Measurements from ENCODE around the gene MAP3K5.

The MAP3K5 gene

DNA sequence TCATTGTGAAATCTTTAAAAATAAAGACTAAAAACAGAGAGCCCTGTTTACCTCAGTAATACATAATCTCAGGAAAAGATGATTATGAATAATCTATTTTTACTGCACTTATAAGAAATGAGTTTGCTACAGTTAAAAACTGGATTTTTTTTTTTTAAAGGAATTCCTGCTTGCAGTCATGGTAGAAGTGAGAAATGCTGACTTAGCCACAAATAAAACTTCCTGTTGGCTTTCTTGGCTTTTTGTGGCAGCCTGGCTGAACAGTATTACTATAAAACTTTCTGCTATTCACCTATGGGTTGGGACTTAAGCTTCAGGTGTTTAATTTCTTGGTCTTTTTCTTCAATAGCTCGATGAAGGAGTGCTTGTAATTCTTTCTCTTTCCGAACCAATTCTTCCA lies 230.1 kb downstream of the MAP3K5 start:
- DNase-seq = no peak

DNA sequence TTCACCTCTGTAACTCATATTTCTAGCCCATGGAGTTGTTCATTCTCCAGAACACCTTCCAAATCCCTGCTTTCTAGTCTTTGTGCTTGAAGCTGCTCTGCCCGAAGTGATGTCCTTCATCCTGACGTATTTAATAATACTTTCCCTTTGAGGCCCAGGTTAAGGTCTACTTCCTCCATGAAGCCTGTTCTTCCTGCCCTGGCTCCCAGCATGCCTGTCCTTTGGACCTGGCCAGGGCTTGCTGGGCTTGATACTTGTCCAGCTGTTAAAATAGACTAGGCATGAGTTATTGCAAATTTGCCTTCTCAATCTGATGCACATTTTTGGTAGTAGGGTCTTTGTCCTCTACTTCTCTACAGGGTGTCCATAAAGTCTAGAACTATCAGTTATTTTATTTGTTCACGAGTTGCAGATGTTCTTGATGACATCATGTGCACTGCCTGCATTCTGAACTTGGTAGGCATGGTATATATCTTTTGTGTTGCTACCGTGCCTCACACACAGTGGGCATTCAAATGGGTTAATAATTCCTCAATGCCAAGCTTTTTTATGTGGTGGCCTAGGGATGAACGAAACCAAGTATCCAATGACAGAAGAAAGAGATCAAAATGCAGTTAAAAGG lies 239.0 kb downstream of the MAP3K5 start:
- no peak for DNase-seq

DNA sequence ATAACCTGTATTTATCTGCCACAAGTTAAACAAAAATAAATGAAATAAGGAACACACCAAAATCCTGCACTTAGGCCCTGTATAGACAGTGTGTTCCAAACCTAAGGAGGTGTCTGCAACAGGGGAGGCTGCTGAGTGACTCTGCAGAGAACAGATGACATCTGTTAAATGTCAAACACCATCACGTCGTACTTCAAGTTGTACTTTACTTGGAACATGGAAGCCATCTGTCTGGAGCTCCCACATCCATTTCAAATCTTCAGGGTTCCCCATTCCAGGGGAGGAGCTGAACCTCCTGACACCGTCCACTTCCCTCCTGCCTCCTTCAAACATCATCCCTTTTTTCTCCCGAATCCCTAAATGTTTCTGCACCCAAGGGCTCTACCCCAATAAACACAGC lies 240.2 kb downstream of the MAP3K5 start:
- no peak for DNase-seq

DNA sequence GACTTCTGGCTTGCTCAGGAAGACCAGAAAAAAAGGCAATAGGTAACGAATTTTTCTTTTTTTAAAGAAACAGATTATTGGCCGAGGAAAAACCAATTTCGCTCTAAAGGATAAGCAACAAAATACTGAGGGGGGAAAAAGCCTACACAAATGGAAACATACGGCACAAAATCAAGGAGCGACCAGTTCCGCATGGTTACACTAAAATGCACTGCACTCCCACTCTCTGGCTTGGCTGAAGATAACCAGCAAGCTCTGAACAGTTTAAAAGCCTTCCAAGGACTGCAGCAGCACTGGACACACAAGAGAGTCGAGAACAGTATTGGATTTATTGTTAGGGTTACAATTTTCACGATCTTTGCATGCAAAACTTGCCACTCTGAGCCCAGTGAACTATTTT lies 241.2 kb downstream of the MAP3K5 start:
- peak in 2 of 3 experiments; percentile 34 to 68 for DNase-seq

DNA sequence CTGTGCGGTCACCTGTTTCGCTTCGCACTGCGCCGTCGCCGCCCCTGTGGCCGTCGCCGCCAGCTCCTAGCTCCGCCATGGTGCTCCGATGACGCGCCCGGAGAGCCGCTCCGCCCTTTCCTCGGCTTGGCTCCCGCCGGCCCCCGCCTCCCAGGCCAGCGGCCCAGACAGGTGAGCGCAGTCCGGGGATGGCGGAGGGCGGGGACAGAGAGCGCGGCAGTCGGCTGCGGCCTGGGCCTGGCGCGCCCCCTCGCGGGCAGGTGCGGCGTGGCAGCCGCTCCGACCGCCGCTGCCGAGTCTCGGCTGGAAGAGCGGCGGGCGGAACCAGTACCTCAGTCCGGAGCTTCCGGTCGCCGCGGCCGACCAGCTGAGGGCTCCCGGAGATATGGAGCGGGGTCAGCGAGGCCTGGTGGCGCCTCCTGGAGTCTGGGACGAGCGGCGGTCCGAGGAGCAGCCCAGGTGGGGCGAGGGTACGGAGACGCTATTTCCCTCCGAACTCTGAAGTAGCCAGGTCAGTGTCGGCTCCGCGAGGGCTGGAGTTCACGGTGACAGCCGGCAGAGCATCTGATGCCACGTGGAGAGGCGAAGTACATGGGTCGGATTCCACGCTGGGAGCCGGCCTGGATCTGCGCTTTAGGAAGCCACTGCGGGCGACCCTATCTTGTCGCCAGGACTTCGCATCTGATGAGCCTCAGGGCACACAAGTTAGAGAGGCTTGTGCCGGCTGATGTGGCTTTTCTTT lies 241.8 kb downstream of the MAP3K5 start, which contains the start of gene MAP7:
TSS of gene MAP7 (minus strand) at position 93 of the 742 bp plus-strand sequence. CDS start at position 79, 14 bp downstream.
- peak; percentile 91 to 97 (median 96) for DNase-seq

DNA sequence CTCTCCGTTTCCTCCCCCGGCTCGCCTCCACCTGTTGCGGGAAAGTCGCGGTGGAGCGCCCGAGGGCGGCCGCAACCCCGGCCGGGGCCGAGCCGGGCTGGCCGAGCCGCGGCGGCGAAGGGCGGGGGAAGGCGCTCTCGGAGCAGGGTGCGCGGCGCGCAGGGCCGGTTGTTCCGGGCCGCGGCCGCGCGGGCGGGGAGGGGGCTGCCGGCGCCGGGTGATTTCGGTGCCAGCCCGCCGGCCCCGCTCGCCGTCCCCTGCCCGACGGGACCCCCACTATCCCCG lies 242.3 kb downstream of the MAP3K5 start:
- peak in 1 of 3 experiments; percentile 92 for DNase-seq

DNA sequence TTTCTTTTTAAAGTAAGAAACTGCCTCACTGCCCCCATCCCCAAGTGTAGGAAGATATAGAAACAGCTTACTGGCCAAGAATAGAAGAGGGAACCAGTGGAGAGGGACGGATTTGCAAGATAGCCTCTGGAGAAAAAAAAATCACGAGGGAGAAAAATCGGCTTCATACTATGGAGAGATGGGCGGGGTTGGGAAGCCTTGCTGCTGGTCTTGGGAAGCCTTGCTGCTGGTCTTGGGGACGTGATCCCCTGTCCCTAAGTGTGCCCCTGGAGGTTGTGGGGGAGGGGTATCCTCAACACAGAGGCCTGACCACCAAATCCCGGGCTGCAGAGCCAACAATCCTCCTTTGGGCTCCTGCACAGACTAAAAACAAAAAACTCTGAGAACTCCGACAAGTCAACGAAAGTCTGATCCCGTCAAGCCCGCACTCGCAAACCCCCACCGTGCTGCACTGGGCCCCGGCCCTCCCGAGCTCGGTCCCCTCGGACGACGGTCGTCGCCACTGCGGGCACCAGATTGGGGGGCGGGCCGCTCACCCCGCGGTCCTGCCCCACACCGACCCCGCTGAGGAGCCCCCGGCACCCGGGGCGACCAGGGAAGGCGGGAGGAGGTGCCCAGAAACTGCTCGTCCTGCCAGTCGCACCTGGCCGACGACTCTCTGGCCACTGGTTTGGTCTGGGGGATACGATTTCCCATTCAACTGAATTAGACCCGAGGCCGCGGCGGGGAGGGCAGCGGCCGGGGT lies 242.8 kb downstream of the MAP3K5 start:
- DNase-seq = peak; percentile 40 to 78 (median 76)

DNA sequence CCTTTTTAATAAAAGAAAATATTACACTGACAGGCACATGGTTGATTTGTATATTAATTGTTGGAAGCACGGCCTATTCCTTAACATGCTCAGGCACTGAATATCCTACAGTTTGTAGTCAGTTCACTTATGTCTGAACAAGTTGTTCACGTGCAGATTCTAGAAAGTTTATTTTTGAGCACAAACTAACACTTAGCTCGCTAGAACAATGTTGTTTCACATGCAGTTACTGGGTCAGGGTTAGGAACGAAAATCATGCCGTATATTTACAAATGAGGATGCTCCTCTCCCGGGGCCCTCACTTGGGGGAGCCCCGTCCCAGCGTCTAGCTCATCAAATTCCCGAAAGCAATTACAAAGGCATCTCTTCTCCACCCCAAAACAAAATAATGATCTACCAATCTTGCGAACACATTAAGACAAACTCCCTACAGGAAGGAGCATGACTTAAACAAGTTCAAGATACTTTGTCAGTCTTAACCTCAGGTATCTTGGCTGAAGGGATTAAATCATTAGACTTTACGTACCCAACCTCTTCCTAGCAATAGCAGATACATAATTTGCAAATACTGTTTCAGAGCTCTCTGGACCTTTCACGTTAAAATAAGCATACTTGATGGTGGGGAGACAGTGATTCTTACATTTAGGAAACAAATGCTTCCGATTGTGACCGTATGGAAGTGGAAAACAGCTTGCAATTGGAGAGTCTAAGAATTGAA lies 243.5 kb downstream of the MAP3K5 start:
- no peak for DNase-seq

DNA sequence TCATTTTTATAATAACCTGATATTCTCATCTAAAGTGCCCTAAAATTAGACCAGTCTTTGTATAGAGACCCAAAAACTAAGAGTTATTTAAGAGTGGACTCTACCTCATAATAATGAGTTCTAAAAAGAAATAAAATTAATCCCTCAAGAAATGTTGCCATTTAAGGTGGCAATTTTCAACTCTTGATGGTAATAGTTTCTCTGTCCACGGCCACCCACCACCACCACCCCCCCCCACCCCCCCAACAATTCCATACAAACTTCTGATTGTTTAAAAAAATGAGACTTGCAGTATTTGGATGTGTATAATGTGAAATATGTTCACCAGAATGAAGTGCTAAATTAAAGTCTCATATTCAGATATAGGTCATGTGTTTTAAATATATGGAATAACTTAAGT lies 244.4 kb downstream of the MAP3K5 start:
- DNase-seq = no peak

DNA sequence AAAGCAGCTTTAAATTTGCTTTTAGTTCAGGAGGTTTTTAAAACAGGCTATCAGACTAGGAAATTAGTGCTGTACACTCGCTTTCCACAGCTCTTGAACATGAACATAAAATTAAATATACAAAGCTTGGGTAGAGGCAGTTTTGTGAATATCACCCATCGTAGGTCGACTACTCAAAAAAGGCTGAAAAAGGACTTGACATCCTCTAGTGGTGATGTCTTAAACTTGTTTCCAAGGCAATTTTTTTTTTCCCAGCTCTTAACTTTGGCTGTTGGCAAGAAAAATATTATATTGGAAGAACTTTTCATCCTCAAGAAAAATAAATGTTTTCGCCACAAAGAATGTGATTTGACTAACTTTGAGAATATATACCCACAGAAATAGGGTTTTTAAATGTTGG lies 244.9 kb downstream of the MAP3K5 start:
- DNase-seq = peak in 2 of 3 experiments; percentile 23 to 71

DNA sequence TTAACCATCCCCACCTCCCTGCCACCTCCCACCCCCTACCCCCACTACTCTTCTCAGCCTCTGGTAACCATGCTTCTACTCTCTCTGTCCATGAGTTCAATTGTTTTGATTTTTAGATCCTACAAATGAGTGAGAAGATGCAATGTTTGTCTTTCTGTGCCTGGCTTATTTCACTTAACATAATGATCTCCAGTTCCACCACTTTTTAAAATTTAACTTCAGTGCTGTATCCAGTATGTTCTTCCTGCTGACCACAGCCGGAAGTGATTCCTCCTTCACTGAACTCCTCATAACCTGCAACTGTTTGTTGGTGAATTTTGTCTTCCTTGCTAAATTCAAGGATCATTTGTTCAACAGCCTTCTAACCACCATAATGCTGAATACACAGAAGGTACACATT lies 245.9 kb downstream of the MAP3K5 start:
- no peak for DNase-seq

DNA sequence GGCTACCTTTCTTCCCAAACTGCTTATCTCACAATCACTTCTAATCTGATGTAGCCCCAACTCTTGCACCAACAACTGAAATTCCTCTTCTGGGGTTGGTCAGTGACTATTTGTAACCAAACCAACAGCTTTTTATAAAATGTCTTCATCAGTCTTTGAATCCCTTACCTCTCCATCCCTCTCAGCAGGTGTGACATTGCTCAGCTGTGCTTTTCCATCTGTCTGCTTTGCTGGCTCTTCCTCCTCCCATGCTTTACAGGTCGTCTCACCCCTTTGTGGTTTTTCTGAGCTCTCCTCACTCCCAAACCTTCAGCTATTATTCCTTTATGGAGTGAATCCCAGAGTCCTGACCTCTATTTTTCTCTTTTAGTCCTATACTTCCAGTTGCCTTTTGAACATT lies 248.0 kb downstream of the MAP3K5 start:
- peak in 1 of 3 experiments; percentile 17 for DNase-seq

DNA sequence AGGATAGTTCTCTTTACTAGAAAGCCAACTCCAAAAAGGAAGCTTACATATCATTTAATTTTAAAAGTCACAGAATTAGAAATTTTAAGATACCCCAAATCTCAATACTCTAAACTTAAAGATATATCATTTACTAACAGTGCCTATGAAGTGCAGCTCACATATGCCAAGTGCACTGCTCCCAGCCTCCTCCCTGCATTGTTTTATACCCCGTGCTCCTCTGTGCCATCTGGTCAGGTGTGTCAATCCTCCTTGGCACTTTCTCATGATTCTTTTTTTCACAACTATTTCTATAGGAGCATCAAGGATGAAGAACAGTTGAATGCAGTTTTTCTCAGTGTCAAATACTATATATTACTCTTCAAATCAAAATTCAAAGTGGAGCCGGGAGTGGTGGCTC lies 250.9 kb downstream of the MAP3K5 start:
- no peak for DNase-seq

DNA sequence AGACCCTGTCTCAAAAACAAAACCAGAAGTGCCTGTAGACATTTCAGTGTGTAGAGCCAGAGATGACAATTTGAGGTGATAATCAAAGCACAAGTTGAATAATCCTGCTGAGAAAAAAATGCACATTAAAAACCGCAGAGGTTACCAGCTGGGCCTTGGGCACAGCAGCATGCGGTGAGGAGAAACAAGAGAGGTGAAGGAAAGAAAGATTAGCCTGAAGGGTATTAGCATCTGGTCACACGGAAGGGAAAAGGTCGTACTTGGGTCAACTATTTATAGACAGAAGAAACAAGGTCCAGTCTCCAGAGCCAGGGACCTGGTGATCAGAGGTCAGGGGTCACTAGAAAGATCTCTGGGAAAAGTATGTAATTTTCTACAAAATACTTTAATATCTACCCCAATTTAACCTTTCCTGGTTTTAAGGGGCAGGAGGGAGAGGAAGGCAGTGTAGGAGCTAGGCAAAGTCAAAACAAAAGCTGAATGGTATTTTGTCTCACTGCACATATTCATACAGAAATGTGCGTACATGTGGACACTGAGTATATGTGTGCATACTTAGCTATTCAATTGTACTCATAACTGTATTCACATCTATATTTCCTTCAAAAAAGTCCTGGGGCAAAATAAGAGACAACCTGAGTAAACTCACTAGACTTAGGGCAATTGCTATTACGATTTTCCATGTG lies 252.2 kb downstream of the MAP3K5 start:
- DNase-seq = no peak

DNA sequence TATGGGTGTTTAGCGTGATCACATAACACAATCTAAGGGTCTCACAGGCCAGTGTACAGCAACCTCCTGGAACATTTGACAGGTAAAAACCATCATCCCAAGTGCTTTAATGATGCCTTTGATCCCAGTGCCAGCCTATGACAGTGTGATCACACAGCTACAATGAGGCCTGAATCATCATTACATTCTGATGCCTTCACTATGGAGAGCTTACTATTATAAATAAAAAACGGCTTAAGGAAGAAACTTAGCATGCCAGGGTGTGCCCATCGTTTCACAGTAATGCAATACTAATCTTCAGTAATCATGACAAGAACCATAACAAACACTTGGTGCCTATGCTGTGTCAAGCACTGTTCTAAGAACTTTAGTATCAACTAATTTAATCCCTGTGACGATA lies 253.4 kb downstream of the MAP3K5 start:
- DNase-seq = no peak

DNA sequence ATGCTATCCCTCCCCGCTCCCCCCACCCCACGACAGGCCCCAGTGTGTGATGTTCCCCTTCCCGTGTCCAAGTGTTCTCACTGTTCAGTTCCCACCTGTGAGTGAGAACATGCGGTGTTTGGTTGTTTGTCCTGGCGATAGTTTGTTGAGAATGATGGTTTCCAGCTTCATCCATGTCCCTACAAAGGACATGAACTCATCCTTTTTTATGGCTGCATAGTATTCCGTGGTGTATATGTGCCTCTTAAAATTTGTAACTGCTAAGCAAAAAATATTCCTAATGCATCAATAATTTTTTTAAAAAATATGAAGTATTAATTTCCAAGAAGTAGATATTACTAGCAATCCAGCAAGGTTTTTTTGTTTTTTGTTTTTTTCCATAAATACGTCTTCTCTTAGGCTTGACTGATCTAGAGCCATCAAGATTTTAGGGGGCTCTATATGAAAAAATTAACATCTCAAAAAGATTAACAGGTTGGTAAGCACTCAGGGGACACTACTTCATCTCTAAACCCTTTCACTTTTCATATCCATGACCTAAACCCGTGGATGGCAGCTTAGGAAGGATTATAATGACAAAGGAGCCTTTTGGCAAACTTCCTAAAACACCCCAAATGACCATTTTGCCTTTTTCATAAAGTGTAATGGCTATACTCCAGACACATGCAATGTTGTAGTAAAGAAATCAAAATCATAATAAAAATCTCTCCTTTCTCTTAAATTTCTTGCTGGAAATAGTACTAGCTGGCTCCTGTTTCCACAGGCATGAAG lies 256.2 kb downstream of the MAP3K5 start:
- DNase-seq = no peak

DNA sequence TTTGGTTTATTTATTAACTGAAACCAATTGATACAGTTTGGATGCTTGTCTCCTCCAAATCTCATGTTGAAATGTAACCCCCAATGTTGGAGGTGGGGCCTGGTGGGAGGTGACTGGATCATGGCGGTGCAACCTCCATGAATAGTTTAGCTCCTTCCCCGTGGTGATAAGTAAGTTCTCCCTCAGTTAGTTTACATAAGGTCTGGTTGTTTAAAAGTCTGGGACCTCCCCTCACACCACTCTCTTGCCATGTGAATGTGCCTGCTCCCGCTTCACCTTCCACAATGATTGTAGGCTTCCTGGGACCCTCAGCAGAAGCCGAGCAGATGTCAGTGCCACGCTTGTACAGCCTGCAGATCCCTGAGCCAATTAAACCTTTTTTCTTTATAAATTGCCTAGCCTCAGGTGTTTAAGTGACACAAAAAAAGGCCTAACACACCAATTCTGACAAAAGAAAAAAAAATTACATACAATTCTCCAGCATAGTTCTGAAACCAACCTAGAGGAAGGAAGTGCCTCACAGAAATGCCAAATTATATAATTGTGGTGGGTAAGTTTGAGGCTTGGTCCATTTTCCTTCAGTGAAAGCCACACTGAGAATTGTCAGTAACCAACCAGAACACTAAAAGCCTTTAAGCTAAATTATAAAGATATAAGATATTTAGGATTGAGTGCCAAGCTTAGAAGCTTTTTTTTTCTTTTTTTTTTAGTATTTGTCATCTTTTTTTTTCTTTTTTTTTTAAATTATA lies 257.1 kb downstream of the MAP3K5 start:
- DNase-seq = no peak

DNA sequence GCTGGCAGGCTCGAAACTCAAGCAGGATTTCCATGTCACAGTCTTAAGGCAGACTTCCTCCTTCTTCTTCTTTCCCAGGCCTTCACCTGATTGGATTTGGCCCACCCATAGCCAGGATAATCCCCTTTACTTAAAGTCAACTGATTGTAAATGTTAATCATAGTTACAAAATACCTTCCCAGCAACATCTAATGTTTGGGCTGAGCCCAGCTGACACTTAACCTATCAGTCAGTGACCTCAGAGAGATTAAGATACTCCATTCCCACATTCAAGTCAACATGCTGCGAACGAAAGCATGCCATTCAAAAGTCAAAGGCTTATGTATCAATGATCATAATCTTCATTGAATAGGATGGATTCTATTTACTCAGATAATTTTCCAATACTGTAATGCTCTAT lies 258.0 kb downstream of the MAP3K5 start:
- no peak for DNase-seq

DNA sequence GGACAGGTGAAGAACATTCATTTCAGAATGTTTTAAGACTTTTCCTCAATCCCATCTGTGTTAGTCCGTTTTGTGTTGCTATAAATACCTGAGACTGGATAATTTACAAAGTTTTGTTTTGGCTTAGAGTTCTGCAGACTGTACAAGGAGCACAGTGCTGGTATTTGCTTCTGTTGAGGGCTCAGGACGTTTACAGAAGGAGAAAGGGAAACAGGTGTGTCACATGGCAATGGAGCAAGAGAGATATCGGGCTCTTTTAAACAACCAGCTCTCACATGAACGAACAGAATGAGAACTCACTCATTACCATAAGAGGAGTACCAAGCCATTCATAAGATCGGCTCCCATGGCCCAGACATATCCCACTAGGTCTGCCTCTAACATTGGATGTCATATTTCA lies 258.8 kb downstream of the MAP3K5 start:
- DNase-seq = no peak

DNA sequence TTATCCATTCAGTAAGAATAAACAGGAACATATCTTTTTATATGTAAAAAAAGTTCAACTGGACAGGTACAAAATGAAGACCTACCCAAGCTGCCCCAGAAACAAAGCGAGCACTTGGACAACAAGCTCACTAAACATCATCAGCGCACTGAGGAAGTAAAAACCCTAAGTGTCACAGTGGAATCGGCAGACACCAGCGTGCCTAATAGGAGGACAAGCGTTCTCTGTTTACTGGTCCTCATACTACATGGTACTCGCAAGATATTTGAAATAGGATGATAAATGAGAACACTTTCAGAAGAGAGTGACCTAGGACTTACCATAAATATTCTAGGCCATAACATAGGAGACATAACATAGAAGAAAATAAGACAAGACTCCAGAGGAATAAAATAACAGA lies 260.2 kb downstream of the MAP3K5 start:
- DNase-seq = no peak

DNA sequence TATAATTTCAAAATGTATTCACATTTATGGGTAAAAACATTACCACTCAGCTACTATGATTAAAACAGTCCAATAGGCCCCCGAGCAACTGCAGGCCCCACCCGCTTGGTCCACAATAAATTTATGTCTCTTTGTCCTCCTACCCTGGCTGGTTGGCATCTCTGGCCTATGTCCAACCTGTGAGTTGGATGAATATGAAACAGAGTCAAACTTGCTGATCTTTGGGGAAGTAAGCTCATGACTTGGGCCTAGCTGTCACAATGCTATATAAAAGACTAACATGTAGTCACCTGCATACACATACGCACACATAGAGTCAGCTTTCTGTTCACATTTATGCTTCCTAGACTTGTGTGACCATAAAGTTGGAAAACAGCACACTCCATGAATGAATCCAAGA lies 262.6 kb downstream of the MAP3K5 start:
- DNase-seq = no peak
